HG02938 (cell line): ENCODE results near the gene C1orf226.
A peak's percentile ranks its signal among the peaks of the same experiment; 100 is the strongest.

ENCODE experiments used
- ATAC-seq: cut with Tn5 transposase; IDR thresholded peaks from one replicate; pipeline ENCODE4 v1.9.1; 2021; ENCODE audit warnings: mild to moderate bottlenecking, moderate library complexity; ENCODE audit not compliant: unreplicated experiment

Gene C1orf226

GRCh38 chr1:162384116-162384515 lies 2.6 kb downstream of the C1orf226 start:
- no peak for ATAC-seq

- no peak for ATAC-seq
These were observed 3.2 kb downstream of the C1orf226 start for GRCh38 chr1:162384601-162385279.

- no peak for ATAC-seq
These were observed 3.7 kb downstream of the C1orf226 start for GRCh38 chr1:162385280-162385623.

GRCh38 chr1:162385702-162386101 lies 4.2 kb downstream of the C1orf226 start:
- no peak for ATAC-seq

- ATAC-seq = no peak
These were observed 5.0 kb downstream of the C1orf226 start for GRCh38 chr1:162386292-162387225.

- no peak for ATAC-seq
These were observed 5.9 kb downstream of the C1orf226 start for GRCh38 chr1:162387226-162388082.

- no peak for ATAC-seq
These were observed 6.6 kb downstream of the C1orf226 start for GRCh38 chr1:162388083-162388594.

GRCh38 chr1:162388615-162389014 lies 7.1 kb downstream of the C1orf226 start:
- no peak for ATAC-seq

- ATAC-seq = no peak
These were observed 7.7 kb downstream of the C1orf226 start for GRCh38 chr1:162389021-162389818.

GRCh38 chr1:162389971-162390370 lies 8.4 kb downstream of the C1orf226 start:
- no peak for ATAC-seq

- no peak for ATAC-seq
These were observed 9.1 kb downstream of the C1orf226 start for GRCh38 chr1:162390396-162391185.

GRCh38 chr1:162391790-162392563 lies 10.4 kb downstream of the C1orf226 start:
- ATAC-seq = peak; percentile 54

GRCh38 chr1:162396201-162396906 lies 14.8 kb downstream of the C1orf226 start:
- ATAC-seq = no peak

GRCh38 chr1:162397039-162397448 lies 15.5 kb downstream of the C1orf226 start:
- no peak for ATAC-seq

GRCh38 chr1:162397943-162398560 lies 16.5 kb downstream of the C1orf226 start:
- ATAC-seq = no peak

- no peak for ATAC-seq
These were observed 17.6 kb downstream of the C1orf226 start for GRCh38 chr1:162398999-162399580.

GRCh38 chr1:162400790-162401355 lies 19.3 kb downstream of the C1orf226 start:
- ATAC-seq = no peak
